GM18511 (cell line): ENCODE results near the gene IRF1.
"Not testable (repeated sequence)": the region's sequence is repeated elsewhere in the genome, so short reads cannot be mapped to it uniquely, and the experiment has no call there.

Source experiments
- ATAC-seq: cut with Tn5 transposase; IDR thresholded peaks from one replicate; pipeline ENCODE4 v1.9.1; 2021; ENCODE audit warnings: mild to moderate bottlenecking, moderate library complexity; ENCODE audit not compliant: unreplicated experiment

Gene IRF1

DNA sequence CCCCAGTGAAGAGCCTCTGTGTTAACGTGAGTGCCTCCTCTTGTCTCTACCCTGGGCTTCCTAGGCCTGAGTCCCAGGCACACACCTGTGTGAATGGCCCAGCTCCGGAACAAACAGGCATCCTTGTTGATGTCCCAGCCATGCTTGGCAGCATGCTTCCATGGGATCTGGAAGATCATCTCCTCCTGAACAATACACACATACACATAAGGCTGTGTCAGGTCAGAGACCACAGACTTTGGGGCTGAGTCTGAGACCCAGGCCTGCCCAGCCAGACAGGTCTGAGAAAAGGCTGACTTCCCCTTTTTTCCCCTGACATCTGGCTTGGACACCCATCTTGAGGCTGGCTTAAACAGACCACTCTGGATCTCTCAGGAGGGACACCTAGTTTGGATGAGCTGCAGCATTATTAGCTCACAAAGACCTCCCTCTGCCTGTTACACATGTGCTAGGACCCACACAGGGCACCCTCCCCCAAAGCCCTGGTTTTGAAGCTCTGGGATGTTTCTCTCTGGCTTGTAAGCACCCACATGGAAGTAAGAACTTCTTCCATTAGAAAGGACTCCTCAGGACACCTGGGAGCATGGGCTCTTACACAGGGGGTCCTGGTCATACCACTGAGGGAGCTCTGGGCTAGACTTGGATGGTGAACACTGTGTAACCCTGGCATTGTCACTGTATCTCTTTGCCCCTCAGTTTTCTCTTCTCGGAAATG lies 2.6 kb downstream of the IRF1 start:
- no peak for ATAC-seq

DNA sequence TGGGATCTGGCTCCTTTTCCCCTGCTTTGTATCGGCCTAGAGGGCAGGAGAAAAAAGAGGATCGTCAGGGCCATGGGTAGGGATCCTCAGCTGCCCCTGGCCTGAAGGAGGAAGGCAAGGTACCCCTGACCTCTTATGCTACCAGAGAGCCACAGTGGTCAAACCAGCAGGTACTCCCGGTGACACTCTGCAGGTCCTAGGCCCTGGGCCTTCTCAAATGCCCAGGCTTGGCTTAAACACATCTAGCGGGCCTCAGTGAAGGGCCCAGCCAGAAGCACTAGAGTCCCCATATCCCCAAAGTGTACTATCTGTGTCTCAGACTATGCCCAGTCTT lies 3.5 kb downstream of the IRF1 start:
- no peak for ATAC-seq

DNA sequence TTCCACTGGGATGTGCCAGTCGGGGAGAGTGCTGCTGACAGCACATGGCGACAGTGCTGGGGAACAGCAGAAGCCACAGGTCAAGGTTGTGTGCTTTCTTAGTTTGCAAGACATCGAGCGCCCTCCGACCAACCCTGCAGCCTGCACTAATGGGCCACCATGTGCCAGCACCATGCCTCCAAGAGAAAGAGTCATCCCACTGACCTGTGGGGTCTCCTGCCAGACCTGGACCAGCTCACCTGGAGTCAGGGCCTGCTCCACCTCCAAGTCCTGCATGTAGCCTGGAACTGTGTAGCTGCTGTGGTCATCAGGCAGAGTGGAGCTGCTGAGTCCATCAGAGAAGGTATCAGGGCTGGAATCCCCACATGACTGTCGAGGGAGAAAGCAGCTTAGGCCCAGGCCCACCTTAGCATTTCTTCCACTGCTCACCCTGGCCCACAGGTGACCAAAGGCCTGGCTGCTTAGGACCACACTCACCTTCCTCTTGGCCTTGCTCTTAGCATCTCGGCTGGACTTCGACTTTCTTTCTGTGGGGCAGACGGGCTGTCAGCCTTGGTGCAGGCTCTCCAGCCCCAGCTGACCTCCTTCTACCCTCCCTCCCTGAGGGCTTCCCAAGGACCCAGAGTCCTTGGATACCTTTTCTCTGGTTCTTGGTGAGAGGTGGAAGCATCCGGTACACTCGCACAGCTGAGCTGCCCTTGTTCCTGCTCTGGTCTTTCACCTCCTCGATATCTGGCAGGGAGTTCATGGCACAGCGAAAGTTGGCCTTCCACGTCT lies 4.1 kb downstream of the IRF1 start:
- no peak for ATAC-seq

DNA sequence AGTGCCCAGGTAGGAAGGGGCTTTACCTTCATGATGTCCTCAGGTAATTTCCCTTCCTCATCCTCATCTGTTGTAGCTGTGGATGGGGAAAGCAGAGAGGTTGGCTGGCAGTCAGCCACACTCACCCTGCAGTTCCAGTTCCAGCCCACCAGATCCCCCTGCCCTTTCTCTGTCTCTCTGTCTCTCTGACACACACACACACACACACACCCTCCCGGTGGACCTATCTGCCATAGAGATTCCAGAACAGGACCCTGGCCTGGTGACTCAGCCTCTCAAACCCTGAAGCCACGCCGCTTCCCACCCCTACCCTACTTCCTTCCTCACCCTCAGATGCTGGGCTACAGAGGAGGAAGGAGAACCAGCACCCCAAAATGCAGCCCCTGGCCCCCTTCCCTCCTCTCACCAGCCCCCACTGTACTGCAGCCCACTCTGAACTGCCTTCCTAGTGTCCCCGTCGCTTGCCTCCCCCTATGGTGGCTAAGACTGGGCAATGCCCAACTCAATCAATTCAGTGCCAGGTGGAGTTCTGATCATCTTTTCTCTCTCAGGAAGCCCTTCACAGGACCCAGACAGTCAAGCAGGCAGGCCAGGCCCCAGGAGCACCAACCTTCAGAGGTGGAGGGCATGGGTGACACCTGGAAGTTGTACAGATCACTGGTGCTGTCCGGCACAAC lies 4.8 kb downstream of the IRF1 start:
- no peak for ATAC-seq

DNA sequence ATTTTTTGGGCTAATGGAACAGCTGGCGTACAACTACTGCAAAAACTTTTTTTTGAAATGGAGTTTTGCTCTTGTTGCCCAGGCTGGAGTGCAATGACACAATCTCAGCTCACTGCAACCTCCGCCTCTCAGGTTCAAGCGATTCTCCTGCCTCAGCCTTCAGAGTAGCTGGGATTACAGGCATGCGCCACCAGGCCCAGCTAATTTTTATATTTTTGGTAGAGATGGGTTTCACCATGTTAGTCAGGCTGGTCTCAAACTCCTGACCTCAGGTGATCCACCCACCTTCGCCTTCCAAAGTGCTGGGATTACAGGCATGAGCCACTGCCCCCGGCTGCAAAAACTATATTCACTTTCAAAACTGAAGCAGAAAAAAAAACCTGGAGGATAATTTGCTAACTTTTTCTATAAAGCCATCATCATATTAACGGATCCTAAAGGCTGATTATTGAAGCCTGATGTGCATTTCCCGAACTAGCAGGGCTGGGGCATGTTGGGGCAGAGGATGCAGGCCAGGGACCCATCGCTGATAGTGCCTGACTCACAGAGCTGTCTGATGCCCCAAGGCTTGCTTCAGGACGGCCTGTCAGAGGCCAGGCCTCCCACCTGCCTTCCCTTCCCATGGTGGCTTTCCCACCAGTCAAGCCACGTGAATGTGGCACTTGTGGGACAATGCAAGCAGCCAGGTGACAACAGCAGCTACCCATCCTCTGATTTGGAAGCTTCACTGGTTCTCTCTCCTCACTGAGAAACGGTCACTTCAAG lies 5.5 kb downstream of the IRF1 start:
- ATAC-seq, result not testable (repeated sequence)

DNA sequence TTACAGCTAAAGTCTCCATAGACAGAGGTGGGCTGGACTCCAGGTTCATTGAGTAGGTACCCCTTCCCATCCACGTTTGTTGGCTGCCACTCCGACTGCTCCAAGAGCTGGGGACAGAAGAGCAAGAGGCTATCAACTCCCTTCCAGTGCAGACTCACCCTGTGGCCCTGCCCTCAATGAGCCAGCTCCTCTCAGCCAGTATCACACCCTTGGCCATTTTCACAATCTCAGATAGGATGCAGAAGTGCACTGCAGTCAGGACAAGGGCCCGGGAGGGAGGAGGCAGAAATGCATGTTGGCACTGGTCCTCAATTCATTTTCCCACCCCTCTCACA lies 6.2 kb downstream of the IRF1 start:
- no peak for ATAC-seq

DNA sequence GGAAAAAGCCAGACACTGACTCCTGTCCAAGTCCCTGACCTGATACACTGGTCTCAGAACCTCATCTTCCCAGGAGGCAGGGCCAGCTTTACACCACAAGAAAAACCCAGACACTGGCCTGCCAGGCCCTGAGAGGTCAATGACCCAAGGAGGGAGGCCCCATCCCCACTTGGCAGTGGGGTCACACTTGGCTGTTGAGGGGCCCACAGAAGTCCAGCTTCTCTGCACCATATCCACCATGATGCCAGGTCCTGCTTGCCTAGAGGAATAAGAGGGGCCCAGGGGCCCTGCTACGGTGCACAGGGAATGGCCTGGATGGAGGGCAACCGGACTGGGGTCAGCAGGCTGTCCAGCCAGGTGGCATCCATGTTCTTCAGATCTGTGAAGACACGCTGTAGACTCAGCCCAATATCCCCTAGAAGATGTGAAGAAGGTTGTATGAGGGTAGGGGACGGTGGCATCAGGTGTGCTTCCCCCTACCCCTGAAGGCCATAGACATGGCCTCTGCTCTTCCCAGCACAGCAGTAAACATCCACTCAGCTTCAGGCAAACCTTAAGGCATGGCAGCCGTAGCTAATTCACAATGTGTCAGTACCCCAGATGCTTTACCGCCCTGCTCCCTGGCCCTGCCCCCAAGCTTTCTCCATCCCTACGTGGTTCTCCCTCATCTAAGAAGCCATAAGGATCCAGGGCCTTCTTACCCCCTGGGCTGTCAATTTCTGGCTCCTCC lies 6.7 kb downstream of the IRF1 start:
- no peak for ATAC-seq

DNA sequence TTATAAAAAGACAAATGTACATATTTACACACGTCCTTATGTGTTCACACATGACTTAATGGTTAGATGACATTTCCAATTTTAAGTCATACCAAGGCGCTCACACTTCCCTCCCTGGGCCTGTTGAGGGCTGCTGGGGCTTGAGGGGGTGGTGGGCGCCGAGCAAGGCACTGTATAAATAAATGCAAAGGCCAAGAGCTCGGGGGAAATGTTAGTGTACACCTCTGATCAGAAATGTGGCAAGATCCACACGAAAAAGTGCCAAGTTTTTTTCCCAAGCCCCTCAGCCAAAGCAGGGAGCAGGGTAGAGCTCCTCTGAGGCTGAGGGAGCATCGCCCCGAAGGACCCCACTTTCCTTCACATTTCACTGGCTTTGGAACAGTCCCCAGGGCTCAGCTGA lies 7.5 kb downstream of the IRF1 start:
- ATAC-seq, result no peak

DNA sequence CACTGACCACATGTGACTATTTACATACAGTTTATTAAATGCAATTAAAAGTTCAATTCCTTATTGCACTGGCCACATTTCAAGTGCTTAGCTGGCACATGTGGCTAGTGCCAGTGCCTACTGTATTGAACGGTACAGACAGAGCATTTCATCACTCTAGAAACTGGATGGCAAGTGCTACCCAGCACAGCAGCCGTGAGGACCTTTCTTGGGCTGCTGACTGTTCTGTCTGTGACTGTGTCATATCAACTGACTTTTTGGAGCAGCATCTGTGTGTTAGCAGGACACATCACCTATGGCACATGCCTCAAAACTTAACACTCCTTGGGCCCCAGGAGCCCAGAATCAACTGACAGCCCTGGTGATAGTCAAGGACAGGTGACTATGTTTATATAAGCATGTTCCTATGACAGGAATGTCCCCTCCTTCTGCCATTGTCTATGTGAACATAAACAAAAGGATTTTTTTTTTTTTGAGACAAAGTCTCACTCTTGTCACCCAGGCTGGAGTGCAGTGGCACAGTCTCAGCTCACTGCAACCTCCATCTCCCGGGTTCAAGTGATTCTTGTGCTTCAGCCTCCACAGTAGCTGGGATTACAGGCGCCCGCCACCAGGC lies 8.9 kb downstream of the IRF1 start:
- no peak for ATAC-seq

DNA sequence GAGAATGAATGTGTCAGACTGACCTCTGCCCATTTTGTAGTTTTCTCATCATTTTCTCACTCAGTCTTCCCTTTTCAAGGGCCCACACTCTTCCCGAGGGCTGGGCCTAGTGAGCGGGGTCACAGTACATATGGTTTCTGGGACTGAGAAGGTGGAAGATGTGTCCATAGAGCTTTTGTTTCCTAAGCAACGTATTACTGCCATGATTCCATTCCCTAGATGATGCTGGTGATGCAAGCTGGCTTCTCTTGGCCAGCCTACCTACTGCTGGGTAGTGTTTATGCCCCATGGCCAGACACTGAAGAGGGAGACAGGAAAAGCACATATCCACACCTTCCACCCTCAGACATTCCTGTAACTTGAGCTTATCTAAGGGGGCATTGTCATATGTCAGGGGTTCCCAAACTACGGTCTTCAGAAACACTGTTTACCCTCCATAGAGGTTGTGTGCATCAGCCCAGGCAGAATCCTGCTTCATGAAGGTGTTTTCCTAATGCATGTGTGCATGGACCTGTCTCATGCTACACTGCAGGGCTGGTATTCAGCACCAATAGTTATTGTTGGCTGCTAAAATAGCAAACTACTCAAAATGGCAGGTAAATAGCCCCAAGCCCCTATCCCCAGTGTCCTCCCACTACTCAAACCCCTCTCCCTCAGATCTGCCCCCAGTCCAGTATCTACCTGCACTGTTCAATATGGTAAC lies 9.5 kb downstream of the IRF1 start:
- ATAC-seq, result no peak

DNA sequence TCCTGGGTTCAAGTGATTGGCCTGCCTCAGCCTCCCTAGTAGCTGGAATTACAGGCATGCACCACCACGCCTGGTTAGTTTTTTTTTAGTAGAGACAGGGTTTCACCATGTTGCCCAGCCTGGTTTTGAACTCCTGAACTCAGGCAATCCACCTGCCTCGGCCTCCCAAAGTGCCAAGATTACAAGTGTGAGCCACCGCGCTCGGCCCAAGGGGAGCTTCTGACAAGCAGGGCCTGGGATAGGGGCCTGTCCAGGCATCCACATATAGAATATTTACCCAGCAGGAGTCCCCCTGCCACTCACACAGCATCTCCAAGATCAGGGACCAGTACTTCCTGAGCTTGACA lies 10.1 kb downstream of the IRF1 start:
- ATAC-seq, result no peak

DNA sequence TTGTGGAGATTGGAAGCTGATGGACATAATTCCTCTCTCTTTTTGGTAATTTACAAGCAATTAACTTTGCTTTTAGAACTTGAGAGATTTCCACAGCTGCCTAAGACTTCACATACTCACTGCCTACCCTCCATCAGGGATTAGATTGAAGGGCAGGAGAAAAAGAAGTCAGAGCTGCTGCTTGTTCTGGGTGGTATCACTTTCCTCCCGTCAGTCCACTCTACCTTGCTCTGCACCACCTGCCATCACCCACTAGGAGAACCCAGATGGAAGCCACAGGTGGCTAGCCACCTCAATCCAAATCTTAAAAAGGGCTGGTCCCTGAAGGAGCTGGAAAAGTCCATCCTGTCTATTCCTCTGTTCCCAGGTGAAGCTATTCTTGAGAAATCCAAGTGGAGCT lies 10.5 kb downstream of the IRF1 start:
- no peak for ATAC-seq

DNA sequence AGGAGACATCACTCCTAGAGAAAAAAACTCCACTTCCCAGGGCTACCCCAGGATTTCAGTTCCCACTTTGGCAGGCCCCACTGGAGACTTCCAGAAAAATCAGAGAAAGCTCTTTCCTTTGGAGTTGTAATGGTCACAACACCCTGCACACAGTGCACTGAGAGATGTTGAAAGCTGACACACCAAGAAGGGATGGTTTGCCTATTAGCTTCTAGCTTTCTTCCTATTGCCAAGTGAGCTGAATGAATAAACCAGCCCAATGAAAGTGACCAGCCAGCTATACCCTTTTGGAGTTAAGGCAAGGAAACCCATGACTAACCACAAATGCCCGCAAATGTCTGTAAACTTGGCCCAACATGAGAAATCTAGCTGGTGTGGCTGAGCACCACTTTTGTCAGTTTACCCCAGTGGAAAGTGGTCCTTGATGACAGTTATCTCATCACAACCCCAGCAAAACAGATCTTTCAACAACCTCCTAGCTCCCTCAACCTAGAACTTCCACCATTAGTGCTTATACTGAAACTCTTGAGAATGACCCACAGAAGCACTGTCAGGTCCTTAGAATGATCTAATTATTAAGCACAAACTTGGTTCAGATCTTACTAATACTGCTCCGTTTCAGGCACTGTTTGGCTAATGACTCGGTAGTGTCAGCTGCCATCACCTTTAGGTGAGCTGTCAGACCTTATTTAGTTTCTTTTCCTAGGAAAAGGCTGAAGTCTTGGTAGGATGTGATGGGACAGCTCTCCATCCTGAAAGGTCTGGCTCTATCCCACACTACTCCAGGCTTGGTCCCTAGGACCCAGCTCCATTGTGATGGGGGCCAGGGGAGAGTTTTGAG lies 11.2 kb downstream of the IRF1 start:
- peak; percentile 67 for ATAC-seq

DNA sequence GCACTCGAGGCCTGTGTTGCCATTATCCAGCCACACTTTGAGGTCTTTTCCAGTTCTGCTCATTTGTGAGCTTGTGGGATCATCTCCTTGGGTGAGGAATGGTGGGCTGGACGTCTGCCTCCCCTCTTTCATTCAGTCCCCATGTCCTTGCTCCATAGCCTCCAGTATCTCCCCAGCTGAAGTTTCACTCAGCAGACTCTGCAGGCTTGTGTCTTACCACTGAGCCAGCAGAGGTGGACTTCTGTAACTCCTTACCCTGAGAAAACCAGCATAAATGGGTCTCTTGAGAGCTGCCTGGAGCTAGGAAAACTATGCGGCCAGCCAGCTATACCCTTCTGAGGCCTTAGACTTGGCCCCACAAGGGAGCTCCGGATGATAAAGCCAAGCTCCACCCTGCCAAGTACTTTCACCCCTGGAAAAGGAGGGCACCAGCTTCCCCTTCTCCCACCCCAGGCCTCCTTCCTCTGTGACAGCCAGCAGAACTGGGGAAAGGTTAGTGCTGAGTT lies 12.2 kb downstream of the IRF1 start:
- ATAC-seq, result no peak

DNA sequence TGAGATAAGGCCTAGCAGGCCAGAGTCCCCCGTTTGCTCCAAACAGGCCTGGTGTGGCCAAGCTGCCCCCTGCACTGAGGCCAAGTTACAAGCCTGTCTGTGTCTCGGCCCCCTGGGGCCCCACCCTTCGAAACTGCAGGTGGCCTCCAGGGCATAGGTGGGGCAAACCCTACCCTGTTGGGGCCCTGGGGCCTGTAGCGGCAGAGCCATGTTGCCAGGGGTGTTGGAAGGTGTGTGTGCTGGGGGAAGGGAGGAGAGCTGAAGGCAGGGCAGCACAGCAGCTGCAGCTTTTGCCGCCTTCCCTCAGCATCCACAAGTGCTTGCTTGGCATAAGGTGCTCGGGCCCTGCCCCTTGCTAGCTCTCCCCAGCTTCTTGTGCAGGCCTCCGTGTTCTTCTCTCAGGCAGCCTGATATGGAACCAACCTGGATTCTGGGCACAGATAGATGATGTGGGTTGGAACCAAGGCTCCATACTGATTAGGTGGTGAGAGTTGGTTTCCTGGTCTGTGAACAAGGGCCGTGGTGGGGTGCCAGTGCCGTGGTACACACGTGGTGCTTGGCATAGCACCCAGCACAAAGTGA lies 12.7 kb downstream of the IRF1 start:
- no peak for ATAC-seq

DNA sequence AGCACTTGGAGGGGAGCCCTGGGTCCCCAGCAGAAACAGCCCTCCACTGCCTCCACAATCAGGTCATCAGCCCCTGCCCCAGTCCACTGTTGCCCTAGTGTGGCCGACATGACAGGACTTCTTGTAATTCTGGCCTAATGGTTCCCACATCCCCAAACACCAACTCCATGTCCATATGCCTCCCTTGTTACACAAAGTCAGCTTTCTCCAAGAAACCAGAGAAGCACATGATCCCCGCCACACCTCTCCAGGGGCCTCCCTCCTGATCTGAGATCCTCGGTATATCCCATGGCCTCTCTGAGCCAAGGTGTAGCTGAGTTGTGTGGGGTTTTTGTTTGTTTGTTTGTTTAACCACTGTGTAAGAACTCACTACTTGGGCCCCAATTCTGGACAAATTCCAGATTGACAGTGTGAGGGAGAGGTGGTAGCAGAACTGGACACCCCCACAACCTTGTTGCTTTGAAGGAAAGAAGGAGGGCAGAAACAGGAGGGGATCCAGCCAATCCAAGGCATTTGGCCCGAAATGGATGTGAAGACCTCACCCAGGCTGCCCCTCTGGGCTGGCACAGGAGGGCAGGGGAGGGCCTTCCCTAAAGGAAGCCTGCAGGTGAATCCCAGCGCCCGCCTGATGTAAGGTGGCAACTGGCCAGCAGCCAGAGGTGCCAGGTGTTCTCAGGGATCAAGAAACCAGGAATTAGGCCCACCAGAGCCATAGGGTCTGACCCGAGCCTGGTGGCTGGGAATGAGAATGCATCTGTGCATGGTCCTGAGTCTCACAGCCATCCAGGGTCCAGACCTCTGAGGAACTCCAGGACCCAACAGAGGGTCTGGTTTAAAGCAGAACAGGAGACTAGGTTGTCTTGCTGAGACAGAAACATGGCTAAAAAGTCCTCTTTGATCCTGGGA lies 13.4 kb downstream of the IRF1 start:
- ATAC-seq, result no peak
